Mesodermal cell (in vitro differentiated cells): ENCODE results near the gene FMR1.

ENCODE experiments used
- H3K27ac ChIP-seq: 2 replicates; pipeline ENCODE4 v1.7.0; 2013; ENCODE audit warnings: mild to moderate bottlenecking, low read depth, low read length, moderate library complexity; ENCODE audit not compliant: severe bottlenecking
- H3K36me3 ChIP-seq: 2 replicates; pipeline ENCODE4 v1.7.1; 2013; ENCODE audit warnings: mild to moderate bottlenecking, low read length, moderate library complexity; ENCODE audit not compliant: control insufficient read depth, insufficient read depth
- H3K4me1 ChIP-seq: one replicate; pipeline ENCODE4 v1.7.1; 2013; ENCODE audit warnings: mild to moderate bottlenecking, low read length; ENCODE audit not compliant: insufficient read depth, control insufficient read depth, poor library complexity, severe bottlenecking
- H3K4me3 ChIP-seq: 2 replicates; pipeline ENCODE4 v1.7.0; 2013; ENCODE audit warnings: low read length, control low read depth, mild to moderate bottlenecking; ENCODE audit not compliant: insufficient read depth, poor library complexity, severe bottlenecking; ENCODE audit errors: extremely low read depth
- H3K9me3 ChIP-seq: 2 replicates; pipeline ENCODE4 v1.7.1; 2013; ENCODE audit warnings: mild to moderate bottlenecking, low read length, moderate library complexity; ENCODE audit not compliant: control insufficient read depth
- WGBS, 2 experiments: methylation state at CpG; one replicate each; pipeline ENCODE4 v1.1.5; 2013; ENCODE audit warnings: missing lambda C conversion rate in 2 of 2; ENCODE audit not compliant: insufficient coverage in 2 of 2; 5-methylcytosine and 5-hydroxymethylcytosine counted together

FMR1 gene

GRCh38 chrX:147916375-147916968 is 4.8 kb downstream of the FMR1 start:
- Histone ChIP-seq H3K4me3 (no peak overlapping the region), H3K36me3 (no peaks in the 10 kb centered on the region), H3K4me1 (peaks cover 3% of the 10 kb centered on the region), H3K27ac (no peak overlapping the region), H3K9me3 (no peaks in the 10 kb centered on the region)
- WGBS, 2 experiments = 100% methylated on average over 1 of the region's 6 CpGs; no CpG with 5 or more reads in 1 of the 2 experiments

DNA sequence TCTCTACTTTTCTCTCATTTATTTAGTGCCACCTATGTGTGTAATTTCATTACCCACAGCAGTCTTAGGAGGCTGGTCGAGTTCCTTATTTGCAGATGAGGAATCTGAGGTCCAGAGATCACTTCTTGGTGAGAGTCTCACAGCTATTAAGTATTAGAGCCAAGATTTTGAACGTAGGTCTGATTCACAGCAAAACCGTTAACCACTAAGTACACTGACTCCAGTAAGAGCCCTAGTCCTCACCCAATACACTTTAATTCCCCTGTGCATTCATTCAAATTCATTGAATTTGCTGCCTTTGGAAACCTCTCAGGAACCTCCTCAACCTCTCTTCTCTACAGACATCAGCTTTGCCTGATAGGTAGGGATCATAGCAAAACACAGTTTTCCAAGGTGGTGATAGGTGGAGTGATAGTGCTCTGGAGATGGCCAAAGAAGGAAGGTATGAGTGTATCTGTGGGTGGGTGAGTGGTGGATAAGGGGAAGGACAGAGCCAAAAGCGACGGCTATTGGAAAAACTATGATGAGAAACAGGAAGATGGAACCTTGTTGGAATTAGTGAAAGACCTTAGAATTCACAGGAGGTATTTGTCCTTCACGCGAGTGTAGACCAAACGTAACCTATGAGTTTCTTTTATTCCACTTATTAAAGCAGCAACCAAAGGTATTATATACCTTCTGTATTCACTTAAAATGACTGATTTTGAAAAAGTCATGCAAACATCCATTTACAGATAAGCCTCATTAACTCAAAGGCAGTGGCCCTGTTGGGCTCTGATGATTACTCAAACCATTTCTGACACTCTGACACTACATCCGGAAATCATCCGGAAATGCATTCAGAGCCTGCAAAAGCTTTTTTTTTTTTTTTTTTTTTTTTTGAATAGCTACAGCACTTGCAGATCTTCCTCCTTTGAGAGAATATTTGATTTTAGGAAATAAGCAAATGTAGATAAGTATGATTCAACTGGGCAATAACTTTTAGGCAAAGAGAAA is 6.3 kb downstream of the FMR1 start:
- Histone ChIP-seq H3K27ac (no peak overlapping the region), H3K4me1 (peaks cover 3% of the 10 kb centered on the region), H3K9me3 (no peaks in the 10 kb centered on the region), H3K4me3 (no peak overlapping the region), H3K36me3 (no peaks in the 10 kb centered on the region)
- WGBS, 2 experiments = 100% methylated on average over 1 of the region's 10 CpGs; no CpG with 5 or more reads in 1 of the 2 experiments

- peaks cover 3% of the 10 kb centered on the region for H3K4me1 ChIP-seq
- H3K36me3 ChIP-seq = peaks cover 2% of the 10 kb centered on the region
- H3K27ac ChIP-seq = no peak overlapping the region
- no CpG with 5 or more reads among the region's 3 CpGs for WGBS, 2 experiments
- no peak overlapping the region for H3K4me3 ChIP-seq
- no peaks in the 10 kb centered on the region for H3K9me3 ChIP-seq
Observed at GRCh38 chrX:147920161-147920666, 8.5 kb downstream of the FMR1 start.

GRCh38 chrX:147923605-147924004 is 11.9 kb downstream of the FMR1 start:
- no peak overlapping the region for H3K4me3 ChIP-seq

DNA sequence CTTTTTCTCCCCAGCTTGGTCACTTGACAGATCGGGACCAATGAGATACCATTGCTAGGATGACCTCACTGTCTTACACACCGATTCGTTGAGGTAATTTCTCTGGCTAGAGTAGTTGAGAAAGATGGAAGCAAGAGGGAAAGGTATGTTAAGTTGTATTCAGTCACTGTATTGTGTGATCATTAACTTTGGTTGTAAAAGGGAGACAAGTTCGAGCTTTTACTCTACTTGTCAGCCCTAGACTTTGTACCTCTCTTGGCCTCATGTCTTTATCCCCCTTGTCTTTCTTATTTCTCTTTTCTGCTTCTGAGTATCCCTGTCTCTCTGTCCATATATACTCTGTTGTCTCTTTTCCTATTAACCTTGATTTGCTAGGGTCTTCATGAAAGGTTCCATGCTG is 15.5 kb downstream of the FMR1 start:
- H3K4me3 ChIP-seq = no peak overlapping the region
- whole genome bisulfite sequencing, 2 experiments = no CpG with 5 or more reads among the region's 4 CpGs
- H3K4me1 ChIP-seq = no peaks in the 10 kb centered on the region
- H3K27ac ChIP-seq = no peak overlapping the region
- H3K9me3 ChIP-seq = no peaks in the 10 kb centered on the region
- peaks cover 27% of the 10 kb centered on the region for H3K36me3 ChIP-seq

More at GRCh38 chrX:147923605-147924004, 11.9 kb downstream of the FMR1 start:
- H3K9me3 ChIP-seq = no peaks in the 10 kb centered on the region
- H3K4me1 ChIP-seq = no peaks in the 10 kb centered on the region
- H3K27ac ChIP-seq = no peak overlapping the region
- WGBS, 2 experiments = no CpG with 5 or more reads among the region's 1 CpG
- H3K36me3 ChIP-seq = peaks cover 13% of the 10 kb centered on the region

DNA sequence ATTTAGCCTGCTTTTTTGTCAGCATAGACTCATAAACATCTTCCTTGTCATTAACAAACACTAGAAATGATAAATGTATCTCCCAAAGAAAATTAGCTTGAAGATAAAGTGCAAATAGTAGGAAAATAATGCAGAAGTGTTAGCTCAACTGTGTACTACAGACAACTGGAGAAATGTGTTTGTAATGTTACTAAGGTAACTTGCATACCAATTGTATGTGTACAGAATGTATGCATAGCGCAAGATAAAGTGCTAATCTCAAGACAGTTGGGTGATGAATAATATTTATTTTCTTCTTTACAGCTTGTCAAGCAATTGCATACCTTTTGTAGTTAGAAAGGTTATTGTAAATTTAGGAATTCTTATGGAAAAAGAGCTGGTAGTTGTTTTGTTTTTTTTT is 22.1 kb downstream of the FMR1 start:
- Histone ChIP-seq H3K36me3 (peaks cover 48% of the 10 kb centered on the region), H3K4me3 (no peak overlapping the region), H3K27ac (no peak overlapping the region), H3K4me1 (no peaks in the 10 kb centered on the region), H3K9me3 (no peaks in the 10 kb centered on the region)
- WGBS, 2 experiments = no CpG with 5 or more reads among the region's 1 CpG

GRCh38 chrX:147935156-147935758 is 23.5 kb downstream of the FMR1 start:
- H3K27ac ChIP-seq = no peak overlapping the region
- H3K9me3 ChIP-seq = no peaks in the 10 kb centered on the region
- peaks cover 53% of the 10 kb centered on the region for H3K36me3 ChIP-seq
- H3K4me3 ChIP-seq = no peak overlapping the region
- no CpG with 5 or more reads among the region's 3 CpGs for WGBS, 2 experiments
- no peaks in the 10 kb centered on the region for H3K4me1 ChIP-seq

DNA sequence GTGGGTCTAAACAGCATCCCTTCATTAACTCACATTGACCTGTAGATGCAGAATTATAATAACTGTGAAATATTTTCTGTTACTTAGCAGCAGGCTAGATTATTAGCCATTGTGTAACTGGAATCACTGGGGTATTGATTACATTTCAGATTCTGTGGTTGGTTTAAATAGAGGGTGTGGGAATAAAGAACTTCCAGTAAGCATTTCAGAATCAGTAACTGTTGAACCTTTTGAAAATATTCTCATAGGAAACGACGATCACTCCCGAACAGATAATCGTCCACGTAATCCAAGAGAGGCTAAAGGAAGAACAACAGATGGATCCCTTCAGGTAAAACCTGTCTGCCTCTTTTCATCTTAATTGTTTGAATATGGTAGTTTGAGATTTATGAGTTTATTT is 33.6 kb downstream of the FMR1 start:
- H3K36me3 ChIP-seq = peaks cover 29% of the 10 kb centered on the region
- no peaks in the 10 kb centered on the region for H3K4me1 ChIP-seq
- WGBS, 2 experiments = no CpG with 5 or more reads among the region's 5 CpGs

DNA sequence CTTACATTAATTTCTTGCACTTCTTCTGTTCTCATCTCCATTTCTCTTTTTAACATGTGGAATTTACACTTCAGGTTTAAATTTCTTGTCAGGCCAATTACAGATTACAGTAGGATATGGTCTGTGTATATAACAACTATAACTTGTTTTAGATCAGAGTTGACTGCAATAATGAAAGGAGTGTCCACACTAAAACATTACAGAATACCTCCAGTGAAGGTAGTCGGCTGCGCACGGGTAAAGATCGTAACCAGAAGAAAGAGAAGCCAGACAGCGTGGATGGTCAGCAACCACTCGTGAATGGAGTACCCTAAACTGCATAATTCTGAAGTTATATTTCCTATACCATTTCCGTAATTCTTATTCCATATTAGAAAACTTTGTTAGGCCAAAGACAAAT is 36.8 kb downstream of the FMR1 start:
- WGBS, 2 experiments = no CpG with 5 or more reads among the region's 7 CpGs
- H3K4me1 ChIP-seq = no peaks in the 10 kb centered on the region

More for the DNA sequence above, 33.6 kb downstream of the FMR1 start:
- H3K9me3 ChIP-seq = no peaks in the 10 kb centered on the region
- H3K4me3 ChIP-seq = no peak overlapping the region
- no peak overlapping the region for H3K27ac ChIP-seq

DNA sequence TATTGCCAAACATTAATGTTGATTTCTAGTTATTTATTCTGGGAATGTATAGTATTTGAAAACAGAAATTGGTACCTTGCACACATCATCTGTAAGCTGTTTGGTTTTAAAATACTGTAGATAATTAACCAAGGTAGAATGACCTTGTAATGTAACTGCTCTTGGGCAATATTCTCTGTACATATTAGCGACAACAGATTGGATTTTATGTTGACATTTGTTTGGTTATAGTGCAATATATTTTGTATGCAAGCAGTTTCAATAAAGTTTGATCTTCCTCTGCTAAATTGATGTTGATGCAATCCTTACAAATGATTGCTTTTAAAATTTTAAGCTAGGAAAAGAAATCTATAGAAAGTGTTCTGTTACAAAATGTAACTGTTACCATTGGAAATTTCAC is 38.6 kb downstream of the FMR1 start:
- 100% methylated on average over 1 of the region's 1 CpG; no CpG with 5 or more reads in 1 of the 2 experiments for WGBS, 2 experiments
- H3K27ac ChIP-seq = no peak overlapping the region
- no peaks in the 10 kb centered on the region for H3K4me1 ChIP-seq
- H3K9me3 ChIP-seq = no peaks in the 10 kb centered on the region
- peaks cover 9% of the 10 kb centered on the region for H3K36me3 ChIP-seq
- H3K4me3 ChIP-seq = no peak overlapping the region

More for the DNA sequence above, 36.8 kb downstream of the FMR1 start:
- H3K9me3 ChIP-seq = no peaks in the 10 kb centered on the region
- H3K36me3 ChIP-seq = peaks cover 14% of the 10 kb centered on the region
- H3K27ac ChIP-seq = no peak overlapping the region
- H3K4me3 ChIP-seq = no peak overlapping the region
